ENCODE data around the gene ITK.

DNA sequence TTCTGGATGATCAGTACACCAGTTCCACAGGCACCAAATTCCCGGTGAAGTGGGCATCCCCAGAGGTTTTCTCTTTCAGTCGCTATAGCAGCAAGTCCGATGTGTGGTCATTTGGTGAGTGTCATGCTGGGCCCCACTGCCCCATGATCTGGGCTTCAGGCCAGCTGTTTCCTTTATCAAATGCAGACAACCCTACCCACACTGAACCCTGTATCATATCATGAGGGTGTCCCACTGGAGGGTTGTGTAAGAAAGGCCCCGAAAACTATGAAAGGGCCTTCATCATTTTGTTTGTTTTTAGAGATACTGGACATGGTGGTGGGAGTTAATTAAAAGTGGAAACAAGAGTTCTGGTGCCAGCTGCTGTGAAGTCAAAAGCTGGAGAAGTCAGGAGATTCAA is 65.2 kb downstream of the ITK start:
- TF ChIP-seq, protein P1, sequence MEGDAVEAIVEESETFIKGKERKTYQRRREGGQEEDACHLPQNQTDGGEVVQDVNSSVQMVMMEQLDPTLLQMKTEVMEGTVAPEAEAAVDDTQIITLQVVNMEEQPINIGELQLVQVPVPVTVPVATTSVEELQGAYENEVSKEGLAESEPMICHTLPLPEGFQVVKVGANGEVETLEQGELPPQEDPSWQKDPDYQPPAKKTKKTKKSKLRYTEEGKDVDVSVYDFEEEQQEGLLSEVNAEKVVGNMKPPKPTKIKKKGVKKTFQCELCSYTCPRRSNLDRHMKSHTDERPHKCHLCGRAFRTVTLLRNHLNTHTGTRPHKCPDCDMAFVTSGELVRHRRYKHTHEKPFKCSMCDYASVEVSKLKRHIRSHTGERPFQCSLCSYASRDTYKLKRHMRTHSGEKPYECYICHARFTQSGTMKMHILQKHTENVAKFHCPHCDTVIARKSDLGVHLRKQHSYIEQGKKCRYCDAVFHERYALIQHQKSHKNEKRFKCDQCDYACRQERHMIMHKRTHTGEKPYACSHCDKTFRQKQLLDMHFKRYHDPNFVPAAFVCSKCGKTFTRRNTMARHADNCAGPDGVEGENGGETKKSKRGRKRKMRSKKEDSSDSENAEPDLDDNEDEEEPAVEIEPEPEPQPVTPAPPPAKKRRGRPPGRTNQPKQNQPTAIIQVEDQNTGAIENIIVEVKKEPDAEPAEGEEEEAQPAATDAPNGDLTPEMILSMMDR (IDR thresholded peaks at IDR 0.05; ENCODE audit: insufficient read depth, low read length, poor library complexity, severe bottlenecking) = no peak
- TF ChIP-seq EZH2phosphoT487 (conservative IDR thresholded peaks at IDR 0.05; ENCODE audit: low read length) = no peak

Measured in SU-DHL-6 (cell line).